GM21515 (cell line): ENCODE data around the gene SCARB1.

Source experiments
- ATAC-seq: cut with Tn5 transposase; IDR thresholded peaks from one replicate; pipeline ENCODE4 v1.9.1; 2021; ENCODE audit not compliant: unreplicated experiment

SCARB1 gene

GRCh38 chr12:124804011-124804621, 59.5 kb downstream of the SCARB1 start:
- ATAC-seq = no peak

- ATAC-seq = no peak
Observed at GRCh38 chr12:124802361-124802760, 61.3 kb downstream of the SCARB1 start.

GRCh38 chr12:124800506-124800905, 63.2 kb downstream of the SCARB1 start:
- ATAC-seq = no peak

- no peak for ATAC-seq
Observed at GRCh38 chr12:124797321-124797720, 66.3 kb downstream of the SCARB1 start.

- ATAC-seq = no peak
Observed at GRCh38 chr12:124796303-124796960, 67.2 kb downstream of the SCARB1 start.

- ATAC-seq = no peak
Observed at GRCh38 chr12:124795081-124795948, 68.3 kb downstream of the SCARB1 start.

GRCh38 chr12:124792961-124793441, 70.7 kb downstream of the SCARB1 start:
- no peak for ATAC-seq

GRCh38 chr12:124792156-124792555, 71.5 kb downstream of the SCARB1 start:
- ATAC-seq = no peak

GRCh38 chr12:124790650-124791400, 72.8 kb downstream of the SCARB1 start:
- no peak for ATAC-seq

GRCh38 chr12:124788936-124789555, 74.6 kb downstream of the SCARB1 start:
- no peak for ATAC-seq

- no peak for ATAC-seq
Observed at GRCh38 chr12:124786061-124786964, 77.4 kb downstream of the SCARB1 start.

GRCh38 chr12:124784871-124785572, 78.6 kb downstream of the SCARB1 start:
- no peak for ATAC-seq

- no peak for ATAC-seq
Observed at GRCh38 chr12:124783087-124783486, 80.6 kb downstream of the SCARB1 start.

GRCh38 chr12:124782132-124782531, 81.5 kb downstream of the SCARB1 start:
- no peak for ATAC-seq

GRCh38 chr12:124780752-124781685, 82.6 kb downstream of the SCARB1 start:
- ATAC-seq = no peak

- ATAC-seq = no peak
Observed at GRCh38 chr12:124780336-124780735, 83.3 kb downstream of the SCARB1 start.

GRCh38 chr12:124779161-124780141, 84.2 kb downstream of the SCARB1 start:
- no peak for ATAC-seq
